Measurements from ENCODE around the gene DYNLL2.

- TF ChIP-seq, protein P1, sequence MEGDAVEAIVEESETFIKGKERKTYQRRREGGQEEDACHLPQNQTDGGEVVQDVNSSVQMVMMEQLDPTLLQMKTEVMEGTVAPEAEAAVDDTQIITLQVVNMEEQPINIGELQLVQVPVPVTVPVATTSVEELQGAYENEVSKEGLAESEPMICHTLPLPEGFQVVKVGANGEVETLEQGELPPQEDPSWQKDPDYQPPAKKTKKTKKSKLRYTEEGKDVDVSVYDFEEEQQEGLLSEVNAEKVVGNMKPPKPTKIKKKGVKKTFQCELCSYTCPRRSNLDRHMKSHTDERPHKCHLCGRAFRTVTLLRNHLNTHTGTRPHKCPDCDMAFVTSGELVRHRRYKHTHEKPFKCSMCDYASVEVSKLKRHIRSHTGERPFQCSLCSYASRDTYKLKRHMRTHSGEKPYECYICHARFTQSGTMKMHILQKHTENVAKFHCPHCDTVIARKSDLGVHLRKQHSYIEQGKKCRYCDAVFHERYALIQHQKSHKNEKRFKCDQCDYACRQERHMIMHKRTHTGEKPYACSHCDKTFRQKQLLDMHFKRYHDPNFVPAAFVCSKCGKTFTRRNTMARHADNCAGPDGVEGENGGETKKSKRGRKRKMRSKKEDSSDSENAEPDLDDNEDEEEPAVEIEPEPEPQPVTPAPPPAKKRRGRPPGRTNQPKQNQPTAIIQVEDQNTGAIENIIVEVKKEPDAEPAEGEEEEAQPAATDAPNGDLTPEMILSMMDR (optimal IDR thresholded peaks at IDR 0.05 in 1 of 3, IDR thresholded peaks at IDR 0.05 in 1 of 3, conservative IDR thresholded peaks at IDR 0.05 in 1 of 3; ENCODE audit: extremely low read depth in 1 of 3, insufficient read depth in 2 of 3, low read length in 3 of 3), result no peak
- TF ChIP-seq EZH2 (IDR thresholded peaks at IDR 0.05; ENCODE audit: low read length), result no peak
These were observed 21.5 kb upstream of the DYNLL2 start for GRCh38 chr17:58061672-58062071.

All from keratinocyte (primary cell).